Activated T-cell treated with anti-CD3 and anti-CD28 coated beads, Interleukin-2, amount 50 U/mL, for 72 hours (primary cell): ENCODE results near the gene MTHFD2. TPM values are rescaled to one million over a fixed set of nuclear protein-coding genes. Genes with fewer than 3 reads are reported as not detected.
"Not testable (repeated sequence)": the region's sequence is repeated elsewhere in the genome, so short reads cannot be mapped to it uniquely, and the experiment has no call there.

Experiments
- ATAC-seq, 2 donors: fragments of 150-1000 bp; cut with Tn5 transposase; replicated peaks in 1 of 2; 2 replicates each; pipeline ENCODE4 v1.10.0; 2021; ENCODE audit warnings: moderate library complexity in 2 of 2, mild to moderate bottlenecking in 1 of 2
- DNase-seq, 2 donors: peaks; one replicate each; pipeline ENCODE4 v3.0.0; 2021 to 2022; ENCODE audit warnings: mixed read lengths in 1 of 2
- H3K27ac Mint-ChIP-seq: one replicate; pipeline ENCODE4 v1.8.0; 2022; ENCODE audit warnings: mild to moderate bottlenecking, moderate library complexity, mixed read lengths
- H3K27me3 Mint-ChIP-seq: one replicate; pipeline ENCODE4 v1.8.0; 2022; ENCODE audit warnings: low read depth, mixed read lengths
- H3K36me3 Mint-ChIP-seq, 2 donors: one replicate each; pipeline ENCODE4 v1.8.0; 2022; ENCODE audit warnings: mixed read lengths in 2 of 2, mild to moderate bottlenecking in 1 of 2; ENCODE audit not compliant: insufficient read depth in 2 of 2
- H3K4me1 Mint-ChIP-seq: one replicate; pipeline ENCODE4 v1.8.0; 2022; ENCODE audit warnings: low read depth, mixed read lengths
- H3K4me3 Mint-ChIP-seq, 2 donors: one replicate each; pipeline ENCODE4 v1.8.0; 2022; ENCODE audit warnings: mild to moderate bottlenecking in 2 of 2, mixed read lengths in 2 of 2, moderate library complexity in 2 of 2
- H3K9me3 Mint-ChIP-seq, 2 donors: one replicate each; pipeline ENCODE4 v1.8.0; 2022; ENCODE audit warnings: mixed read lengths in 2 of 2
- total RNA-seq, 2 donors: library from RNA; stranded (reverse); gene quantifications; one replicate each; pipeline ENCODE4 v1.2.3, GENCODE V29; 2022

MTHFD2 gene
- total RNA-seq, 2 donors from 2014 or later: 518 to 624 TPM

GRCh38 chr2:74201596-74201995 lies 3.2 kb downstream of the MTHFD2 start:
- Mint-ChIP-seq H3K9me3 (no peaks in the 10 kb centered on the region), H3K4me3 (peak overlapping the region; percentile 98 to 99), H3K36me3 (peaks cover 30 to 58% of the 10 kb centered on the region in 2 donors), H3K27me3 (no peaks in the 10 kb centered on the region), H3K4me1 (peaks cover 88% of the 10 kb centered on the region), H3K27ac (peak overlapping the region; percentile 99)
- ATAC-seq (no peak), DNase-seq (no peak)

- DNase-seq (no peak), ATAC-seq (no peak)
- Mint-ChIP-seq H3K4me3 (peak overlapping the region; percentile 78 to 90), H3K36me3 (peaks cover 31 to 77% of the 10 kb centered on the region in 2 donors), H3K27ac (peak overlapping the region; percentile 98), H3K4me1 (peaks cover 93% of the 10 kb centered on the region), H3K27me3 (no peaks in the 10 kb centered on the region), H3K9me3 (no peaks in the 10 kb centered on the region)
Observed at GRCh38 chr2:74204436-74204835, 6.0 kb downstream of the MTHFD2 start.

GRCh38 chr2:74205113-74205512 lies 6.7 kb downstream of the MTHFD2 start:
- Mint-ChIP-seq H3K4me1 (peaks cover 89% of the 10 kb centered on the region), H3K4me3 (peak overlapping the region; percentile 78 to 90), H3K9me3 (no peaks in the 10 kb centered on the region)

GRCh38 chr2:74205596-74205995 lies 7.2 kb downstream of the MTHFD2 start:
- ATAC-seq (peak; percentile 58 to 59), DNase-seq (peak; percentile 52 to 57)
- Mint-ChIP-seq H3K27me3 (no peaks in the 10 kb centered on the region), H3K36me3 (peaks cover 26 to 70% of the 10 kb centered on the region in 2 donors), H3K9me3 (no peaks in the 10 kb centered on the region), H3K4me1 (peaks cover 84% of the 10 kb centered on the region), H3K4me3 (peak overlapping the region; percentile 78 to 90), H3K27ac (peak overlapping the region; percentile 98)

More at GRCh38 chr2:74205113-74205512, 6.7 kb downstream of the MTHFD2 start:
- DNase-seq (no peak), ATAC-seq (no peak)
- Mint-ChIP-seq H3K27ac (peak overlapping the region; percentile 98), H3K36me3 (peaks cover 29 to 75% of the 10 kb centered on the region in 2 donors), H3K27me3 (no peaks in the 10 kb centered on the region)

GRCh38 chr2:74206180-74206688 lies 7.8 kb downstream of the MTHFD2 start:
- peak overlapping the region; percentile 78 to 90 for H3K4me3 Mint-ChIP-seq
- H3K36me3 Mint-ChIP-seq: peaks cover 27 to 71% of the 10 kb centered on the region in 2 donors
- H3K27ac Mint-ChIP-seq: peak overlapping the region; percentile 98
- no peaks in the 10 kb centered on the region for H3K9me3 Mint-ChIP-seq
- DNase-seq: peak; percentile 71 to 73
- no peaks in the 10 kb centered on the region for H3K27me3 Mint-ChIP-seq
- H3K4me1 Mint-ChIP-seq: peaks cover 77% of the 10 kb centered on the region
- ATAC-seq: peak; percentile 91 to 95

- H3K4me3 Mint-ChIP-seq: no peak overlapping the region
- DNase-seq (no peak), ATAC-seq (no peak)
- no peaks in the 10 kb centered on the region for H3K9me3 Mint-ChIP-seq
- peaks cover 18% of the 10 kb centered on the region for H3K4me1 Mint-ChIP-seq
- H3K27me3 Mint-ChIP-seq: no peaks in the 10 kb centered on the region
- no peak overlapping the region for H3K27ac Mint-ChIP-seq
- H3K36me3 Mint-ChIP-seq: peaks cover 17 to 65% of the 10 kb centered on the region in 2 donors
Observed at GRCh38 chr2:74212702-74213410, 14.4 kb downstream of the MTHFD2 start.

GRCh38 chr2:74215771-74216170 lies 17.4 kb downstream of the MTHFD2 start:
- not testable (repeated sequence) for H3K27me3 Mint-ChIP-seq, H3K4me1 Mint-ChIP-seq, H3K9me3 Mint-ChIP-seq, DNase-seq, H3K4me3 Mint-ChIP-seq, ATAC-seq
- peaks cover 10 to 51% of the 10 kb centered on the region in 2 donors for H3K36me3 Mint-ChIP-seq
- peak overlapping the region; percentile 65 for H3K27ac Mint-ChIP-seq

- Mint-ChIP-seq H3K36me3 (peaks cover 5 to 45% of the 10 kb centered on the region in 2 donors), H3K4me1 (peaks cover 5% of the 10 kb centered on the region), H3K4me3 (no peak overlapping the region), H3K27me3 (no peaks in the 10 kb centered on the region), H3K27ac (no peak overlapping the region), H3K9me3 (no peaks in the 10 kb centered on the region)
- DNase-seq: no peak
- no peak for ATAC-seq
Observed at GRCh38 chr2:74216642-74217041, 18.2 kb downstream of the MTHFD2 start.

- Mint-ChIP-seq H3K4me1 (peaks cover 5% of the 10 kb centered on the region), H3K27me3 (no peaks in the 10 kb centered on the region), H3K9me3 (no peaks in the 10 kb centered on the region), H3K36me3 (peaks cover 2 to 21% of the 10 kb centered on the region in 2 donors), H3K4me3 (no peak overlapping the region), H3K27ac (peak overlapping the region; percentile 48)
- DNase-seq: no peak
- no peak for ATAC-seq
Observed at GRCh38 chr2:74219846-74220486, 21.6 kb downstream of the MTHFD2 start.

- no peak for ATAC-seq
- no peak overlapping the region for H3K4me3 Mint-ChIP-seq
- H3K36me3 Mint-ChIP-seq: peaks cover 2 to 16% of the 10 kb centered on the region in 2 donors
- peaks cover 1% of the 10 kb centered on the region for H3K4me1 Mint-ChIP-seq
- no peaks in the 10 kb centered on the region for H3K9me3 Mint-ChIP-seq
- H3K27ac Mint-ChIP-seq: peak overlapping the region; percentile 33
- no peak for DNase-seq
- H3K27me3 Mint-ChIP-seq: no peaks in the 10 kb centered on the region
Observed at GRCh38 chr2:74221091-74221490, 22.7 kb downstream of the MTHFD2 start.

GRCh38 chr2:74221604-74222299 lies 23.3 kb downstream of the MTHFD2 start:
- DNase-seq: no peak
- no peak for ATAC-seq
- Mint-ChIP-seq H3K27ac (peak overlapping the region; percentile 8), H3K9me3 (no peaks in the 10 kb centered on the region), H3K27me3 (no peaks in the 10 kb centered on the region), H3K4me3 (no peak overlapping the region), H3K4me1 (no peaks in the 10 kb centered on the region), H3K36me3 (peaks cover 2 to 13% of the 10 kb centered on the region in 2 donors)

GRCh38 chr2:74222300-74222650 lies 23.9 kb downstream of the MTHFD2 start:
- Mint-ChIP-seq H3K9me3 (no peaks in the 10 kb centered on the region), H3K4me3 (no peak overlapping the region), H3K36me3 (peaks cover 2 to 9% of the 10 kb centered on the region in 2 donors), H3K4me1 (no peaks in the 10 kb centered on the region), H3K27me3 (no peaks in the 10 kb centered on the region), H3K27ac (no peak overlapping the region)
- ATAC-seq: no peak
- no peak for DNase-seq
